Measurements from ENCODE around the gene IFNLR1.
A peak's percentile ranks its signal among the peaks of the same experiment; 100 is the strongest.

Gene IFNLR1

GRCh38 chr1:24186711-24186992 lies 437 bp downstream of the IFNLR1 start:
- peaks cover 16% of the 10 kb centered on the region for H3K27me3 ChIP-seq (ENCODE audit: control insufficient read depth, insufficient read depth, low read length)
- H3K4me3 ChIP-seq (ENCODE audit: low read length): peak overlapping the region; percentile 79
- no peak overlapping the region for H3K27ac ChIP-seq (ENCODE audit: low read length)
- H3K9ac ChIP-seq (ENCODE audit: low read length): peak overlapping the region; percentile 74
- peaks cover 5% of the 10 kb centered on the region for H3K4me1 ChIP-seq (ENCODE audit: control insufficient read depth, low read depth, low read length)
- no peaks in the 10 kb centered on the region for H3K9me3 ChIP-seq (ENCODE audit: control insufficient read depth, low read depth, low read length)
- H3K36me3 ChIP-seq (ENCODE audit: control insufficient read depth, low read depth, low read length): no peaks in the 10 kb centered on the region

- Histone ChIP-seq H3K27ac (ENCODE audit: low read length) (no peak overlapping the region), H3K4me1 (ENCODE audit: control insufficient read depth, low read depth, low read length) (peaks cover 5% of the 10 kb centered on the region), H3K4me3 (ENCODE audit: low read length) (peak overlapping the region; percentile 79), H3K36me3 (ENCODE audit: control insufficient read depth, low read depth, low read length) (no peaks in the 10 kb centered on the region), H3K9me3 (ENCODE audit: control insufficient read depth, low read depth, low read length) (no peaks in the 10 kb centered on the region), H3K27me3 (ENCODE audit: control insufficient read depth, insufficient read depth, low read length) (peaks cover 16% of the 10 kb centered on the region), H3K9ac (ENCODE audit: low read length) (peak overlapping the region; percentile 74)
Observed at GRCh38 chr1:24186031-24186710, 918 bp downstream of the IFNLR1 start.

GRCh38 chr1:24185076-24185475 lies 2.0 kb downstream of the IFNLR1 start:
- no peaks in the 10 kb centered on the region for H3K36me3 ChIP-seq (ENCODE audit: control insufficient read depth, low read depth, low read length)
- H3K4me3 ChIP-seq (ENCODE audit: low read length): no peak overlapping the region
- H3K27ac ChIP-seq (ENCODE audit: low read length): no peak overlapping the region
- peaks cover 16% of the 10 kb centered on the region for H3K27me3 ChIP-seq (ENCODE audit: control insufficient read depth, insufficient read depth, low read length)
- H3K9ac ChIP-seq (ENCODE audit: low read length): no peak overlapping the region
- peaks cover 5% of the 10 kb centered on the region for H3K4me1 ChIP-seq (ENCODE audit: control insufficient read depth, low read depth, low read length)
- no peaks in the 10 kb centered on the region for H3K9me3 ChIP-seq (ENCODE audit: control insufficient read depth, low read depth, low read length)

GRCh38 chr1:24182061-24182460 lies 5.0 kb downstream of the IFNLR1 start:
- Histone ChIP-seq H3K4me1 (ENCODE audit: control insufficient read depth, low read depth, low read length) (peaks cover 5% of the 10 kb centered on the region), H3K9me3 (ENCODE audit: control insufficient read depth, low read depth, low read length) (no peaks in the 10 kb centered on the region), H3K4me3 (ENCODE audit: low read length) (no peak overlapping the region), H3K36me3 (ENCODE audit: control insufficient read depth, low read depth, low read length) (peaks cover 3% of the 10 kb centered on the region), H3K9ac (ENCODE audit: low read length) (no peak overlapping the region), H3K27ac (ENCODE audit: low read length) (no peak overlapping the region), H3K27me3 (ENCODE audit: control insufficient read depth, insufficient read depth, low read length) (peaks cover 5% of the 10 kb centered on the region)

- Histone ChIP-seq H3K9me3 (ENCODE audit: control insufficient read depth, low read depth, low read length) (no peaks in the 10 kb centered on the region), H3K27ac (ENCODE audit: low read length) (no peak overlapping the region), H3K9ac (ENCODE audit: low read length) (no peak overlapping the region), H3K27me3 (ENCODE audit: control insufficient read depth, insufficient read depth, low read length) (peaks cover 3% of the 10 kb centered on the region), H3K36me3 (ENCODE audit: control insufficient read depth, low read depth, low read length) (peaks cover 3% of the 10 kb centered on the region), H3K4me3 (ENCODE audit: low read length) (no peak overlapping the region), H3K4me1 (ENCODE audit: control insufficient read depth, low read depth, low read length) (peaks cover 4% of the 10 kb centered on the region)
Observed at GRCh38 chr1:24181619-24182018, 5.5 kb downstream of the IFNLR1 start.

- H3K27me3 ChIP-seq (ENCODE audit: control insufficient read depth, insufficient read depth, low read length): no peaks in the 10 kb centered on the region
- H3K4me3 ChIP-seq (ENCODE audit: low read length): no peak overlapping the region
- no peak overlapping the region for H3K27ac ChIP-seq (ENCODE audit: low read length)
- H3K36me3 ChIP-seq (ENCODE audit: control insufficient read depth, low read depth, low read length): peaks cover 3% of the 10 kb centered on the region
- H3K9me3 ChIP-seq (ENCODE audit: control insufficient read depth, low read depth, low read length): no peaks in the 10 kb centered on the region
- H3K9ac ChIP-seq (ENCODE audit: low read length): no peak overlapping the region
- H3K4me1 ChIP-seq (ENCODE audit: control insufficient read depth, low read depth, low read length): no peaks in the 10 kb centered on the region
Observed at GRCh38 chr1:24180676-24181075, 6.4 kb downstream of the IFNLR1 start.

- H3K4me3 ChIP-seq (ENCODE audit: low read length): no peak overlapping the region
- H3K27ac ChIP-seq (ENCODE audit: low read length): no peak overlapping the region
- H3K9me3 ChIP-seq (ENCODE audit: control insufficient read depth, low read depth, low read length): no peaks in the 10 kb centered on the region
- H3K9ac ChIP-seq (ENCODE audit: low read length): no peak overlapping the region
- H3K27me3 ChIP-seq (ENCODE audit: control insufficient read depth, insufficient read depth, low read length): no peaks in the 10 kb centered on the region
- peaks cover 3% of the 10 kb centered on the region for H3K36me3 ChIP-seq (ENCODE audit: control insufficient read depth, low read depth, low read length)
- H3K4me1 ChIP-seq (ENCODE audit: control insufficient read depth, low read depth, low read length): no peaks in the 10 kb centered on the region
Observed at GRCh38 chr1:24179251-24179840, 7.7 kb downstream of the IFNLR1 start.

- Histone ChIP-seq H3K9me3 (ENCODE audit: control insufficient read depth, low read depth, low read length) (no peaks in the 10 kb centered on the region), H3K27ac (ENCODE audit: low read length) (no peak overlapping the region), H3K4me3 (ENCODE audit: low read length) (no peak overlapping the region), H3K4me1 (ENCODE audit: control insufficient read depth, low read depth, low read length) (no peaks in the 10 kb centered on the region), H3K36me3 (ENCODE audit: control insufficient read depth, low read depth, low read length) (peaks cover 3% of the 10 kb centered on the region), H3K9ac (ENCODE audit: low read length) (no peak overlapping the region), H3K27me3 (ENCODE audit: control insufficient read depth, insufficient read depth, low read length) (no peaks in the 10 kb centered on the region)
Observed at GRCh38 chr1:24178407-24178806, 8.7 kb downstream of the IFNLR1 start.

GRCh38 chr1:24177161-24177560 lies 9.9 kb downstream of the IFNLR1 start:
- Histone ChIP-seq H3K9me3 (ENCODE audit: control insufficient read depth, low read depth, low read length) (no peaks in the 10 kb centered on the region), H3K4me1 (ENCODE audit: control insufficient read depth, low read depth, low read length) (no peaks in the 10 kb centered on the region), H3K4me3 (ENCODE audit: low read length) (no peak overlapping the region), H3K9ac (ENCODE audit: low read length) (no peak overlapping the region), H3K27me3 (ENCODE audit: control insufficient read depth, insufficient read depth, low read length) (no peaks in the 10 kb centered on the region), H3K36me3 (ENCODE audit: control insufficient read depth, low read depth, low read length) (peaks cover 3% of the 10 kb centered on the region), H3K27ac (ENCODE audit: low read length) (no peak overlapping the region)

- H3K9ac ChIP-seq (ENCODE audit: low read length): no peak overlapping the region
- no peaks in the 10 kb centered on the region for H3K4me1 ChIP-seq (ENCODE audit: control insufficient read depth, low read depth, low read length)
- H3K4me3 ChIP-seq (ENCODE audit: low read length): no peak overlapping the region
- H3K36me3 ChIP-seq (ENCODE audit: control insufficient read depth, low read depth, low read length): peaks cover 3% of the 10 kb centered on the region
- H3K27ac ChIP-seq (ENCODE audit: low read length): no peak overlapping the region
- no peaks in the 10 kb centered on the region for H3K27me3 ChIP-seq (ENCODE audit: control insufficient read depth, insufficient read depth, low read length)
- H3K9me3 ChIP-seq (ENCODE audit: control insufficient read depth, low read depth, low read length): no peaks in the 10 kb centered on the region
Observed at GRCh38 chr1:24175033-24175755, 11.9 kb downstream of the IFNLR1 start.

GRCh38 chr1:24173638-24174575 lies 13.2 kb downstream of the IFNLR1 start:
- H3K4me1 ChIP-seq (ENCODE audit: control insufficient read depth, low read depth, low read length): no peaks in the 10 kb centered on the region

More at GRCh38 chr1:24173638-24174575, 13.2 kb downstream of the IFNLR1 start:
- H3K9ac ChIP-seq (ENCODE audit: low read length): no peak overlapping the region
- H3K4me3 ChIP-seq (ENCODE audit: low read length): no peak overlapping the region
- no peaks in the 10 kb centered on the region for H3K27me3 ChIP-seq (ENCODE audit: control insufficient read depth, insufficient read depth, low read length)
- H3K36me3 ChIP-seq (ENCODE audit: control insufficient read depth, low read depth, low read length): peaks cover 5% of the 10 kb centered on the region
- H3K27ac ChIP-seq (ENCODE audit: low read length): no peak overlapping the region
- no peaks in the 10 kb centered on the region for H3K9me3 ChIP-seq (ENCODE audit: control insufficient read depth, low read depth, low read length)

All from iPS-18a (cell line).